NCI-H1436 treated with DMSO at 0.1 percent for 48 hours (cell line): ENCODE results near the gene ELMOD3.
"Not testable (repeated sequence)": the region's sequence is repeated elsewhere in the genome, so short reads cannot be mapped to it uniquely, and the experiment has no call there.

ENCODE experiments used
- DNase-seq: peaks from one replicate; lab custom pipeline; 2025; lab: John Stamatoyannopoulos, UW

Gene ELMOD3

DNA sequence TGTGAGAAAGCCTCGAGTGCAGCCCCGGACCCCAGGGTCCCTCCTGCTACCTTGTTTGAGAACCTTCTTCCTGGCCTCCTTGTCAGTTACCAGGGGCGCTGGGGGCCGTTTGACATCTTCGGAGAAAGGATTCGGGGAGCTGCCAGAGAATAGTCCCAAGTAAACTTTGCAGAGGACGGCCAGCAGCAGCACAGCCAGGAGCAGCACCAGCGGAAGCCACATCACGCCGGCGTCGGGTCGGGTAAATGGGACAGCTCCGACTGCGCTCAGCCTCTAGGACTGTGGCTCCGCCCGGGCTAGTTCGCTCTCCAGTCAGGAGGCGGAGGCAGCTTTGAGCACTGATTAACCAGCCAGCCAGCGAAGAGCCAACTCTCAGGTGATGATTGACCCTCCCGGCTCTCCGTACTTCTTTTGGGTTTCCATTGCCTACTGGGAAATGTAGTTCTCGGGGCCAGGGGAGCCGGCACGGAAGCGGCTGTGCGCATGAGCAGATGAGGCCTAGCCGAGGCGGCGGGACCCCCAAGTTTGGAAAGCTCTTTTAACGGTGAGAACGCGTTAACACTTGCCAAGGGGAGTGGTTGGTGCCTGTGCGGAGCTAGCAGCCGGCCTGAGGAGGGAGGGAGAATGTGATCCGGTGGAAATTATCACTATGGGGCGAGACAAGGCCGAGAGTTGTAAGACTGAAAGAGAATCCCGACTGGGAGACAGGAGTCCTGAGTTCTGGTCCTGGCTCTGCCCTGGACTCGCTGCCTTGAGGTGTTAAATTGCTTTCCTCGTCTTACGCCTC lies at the start of gene ELMOD3, which contains the start of gene RETSAT:
Gene ELMOD3 (plus strand): TSS at position 484 of the 787 bp plus-strand sequence. CDS start 2,430 bp downstream, outside the sequence.
Gene RETSAT (minus strand): TSS at position 243 of the 787 bp plus-strand sequence. CDS start 21 bp downstream, at position 222.
- peak; percentile 91 for DNase-seq

DNA sequence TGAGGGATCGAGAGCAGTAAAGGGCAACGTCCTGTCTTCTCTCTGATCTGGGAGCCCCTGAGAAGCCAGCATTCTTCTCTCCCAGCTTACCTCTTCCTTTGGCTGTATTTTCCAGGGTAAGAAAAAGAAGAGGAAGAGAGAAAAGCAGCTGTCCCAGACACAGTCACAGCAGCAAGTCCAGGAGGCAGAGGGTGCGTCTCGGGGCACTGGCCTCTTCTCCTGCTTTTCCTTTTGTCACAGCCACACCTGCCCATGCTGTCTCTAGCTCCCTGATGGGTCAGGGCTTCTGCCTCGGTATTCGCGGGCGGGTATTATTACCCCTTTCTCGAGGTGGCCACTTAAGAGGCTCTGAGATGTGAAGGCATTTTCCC lies 47.1 kb upstream of the ELMOD3 start:
- DNase-seq = no peak

DNA sequence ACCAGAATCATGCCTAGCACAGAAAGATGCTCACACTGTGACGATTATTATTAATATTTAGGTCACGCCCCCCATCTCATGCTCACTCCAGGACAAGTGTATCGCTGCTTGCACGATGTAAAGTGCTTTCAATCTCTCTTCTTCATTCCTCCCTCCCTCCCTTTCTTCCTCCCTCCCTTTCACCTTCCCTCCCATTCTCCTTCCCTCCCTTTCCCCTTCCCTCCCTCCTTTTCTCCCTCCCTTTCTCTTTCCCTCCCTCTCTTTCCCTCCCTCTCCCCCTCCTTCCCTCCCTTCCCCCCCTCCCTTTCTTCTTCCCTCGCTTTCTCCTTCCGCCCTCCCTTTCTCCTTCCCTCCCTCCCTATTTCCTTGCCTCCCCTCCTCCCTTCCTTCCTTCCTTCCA lies 46.4 kb upstream of the ELMOD3 start:
- no peak for DNase-seq

DNA sequence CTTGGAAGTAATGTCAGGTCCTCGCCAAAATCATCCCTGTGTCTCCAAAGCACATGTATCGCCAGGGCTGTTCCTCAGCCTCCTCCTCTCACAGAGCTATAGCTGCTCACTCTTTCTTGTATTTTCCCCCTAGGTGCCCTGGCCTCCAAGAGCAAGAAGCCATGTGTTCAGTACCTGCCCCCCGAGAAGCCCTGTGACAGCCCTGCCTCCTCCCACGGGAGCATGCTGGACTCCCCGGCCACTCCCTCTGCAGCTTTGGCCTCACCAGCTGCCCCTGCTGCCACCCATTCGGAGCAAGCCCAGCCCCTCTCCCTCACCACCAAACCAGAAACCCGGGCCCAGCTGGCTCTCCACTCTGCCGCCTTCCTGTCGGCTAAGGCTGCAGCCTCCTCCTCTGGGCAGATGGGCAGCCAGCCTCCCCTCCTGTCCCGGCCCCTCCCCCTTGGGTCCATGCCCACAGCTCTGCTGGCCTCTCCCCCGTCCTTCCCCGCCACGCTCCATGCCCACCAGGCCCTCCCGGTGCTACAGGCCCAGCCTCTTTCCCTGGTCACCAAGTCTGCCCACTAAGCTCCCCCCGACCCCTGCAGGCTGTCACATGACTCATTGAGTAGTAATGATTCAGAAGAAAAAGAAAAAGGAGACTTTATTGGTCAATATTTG lies 45.5 kb upstream of the ELMOD3 start:
- no peak for DNase-seq

DNA sequence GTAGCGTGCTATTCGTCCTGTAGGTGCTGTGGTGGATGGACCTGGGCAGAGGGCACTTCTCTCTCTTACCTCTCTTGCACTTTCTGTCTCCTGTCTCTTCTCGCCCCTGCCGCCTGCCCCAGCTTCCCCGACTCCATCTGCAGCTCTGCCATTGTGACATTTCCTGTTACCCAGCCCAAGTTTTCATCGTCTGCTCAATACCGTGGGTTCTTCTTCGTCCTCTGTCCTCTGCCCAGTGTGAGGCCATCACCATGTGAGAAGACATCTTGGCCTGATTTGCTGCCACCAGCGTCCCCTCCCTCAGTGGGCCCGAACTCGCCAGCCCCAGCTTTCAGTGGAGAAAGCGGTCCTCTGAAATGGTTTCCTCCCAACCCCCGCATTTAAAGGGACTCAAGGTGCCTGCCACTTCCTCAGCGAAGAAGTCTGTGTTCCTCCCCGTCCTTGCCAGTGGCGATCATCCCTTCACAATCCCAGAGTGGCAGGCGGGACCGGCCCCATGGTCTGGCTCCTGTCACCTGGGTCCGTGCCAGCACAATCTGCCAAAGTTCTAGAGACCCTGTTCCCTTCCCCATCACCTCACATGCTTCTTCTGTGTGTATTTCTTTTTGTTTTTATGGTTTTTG lies 44.8 kb upstream of the ELMOD3 start:
- DNase-seq = no peak

DNA sequence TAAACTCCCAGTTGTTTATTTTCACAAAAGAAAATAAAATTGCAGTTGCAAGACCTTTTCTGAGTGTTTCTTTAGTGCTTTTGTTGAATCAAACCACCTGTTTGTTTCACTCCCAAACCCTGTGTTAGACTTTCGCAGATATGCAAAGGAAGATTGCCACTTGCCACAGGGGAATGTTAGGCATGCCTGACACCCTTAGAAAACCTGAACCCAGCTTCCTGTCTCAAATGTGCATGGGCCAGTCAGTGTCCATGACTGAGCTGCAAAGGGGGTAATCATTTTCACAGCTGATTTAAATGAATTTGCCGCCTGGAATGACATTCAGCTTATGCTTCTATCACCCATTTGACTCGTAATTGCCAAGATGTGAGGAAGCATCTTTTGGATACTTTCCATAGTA lies 44.2 kb upstream of the ELMOD3 start:
- DNase-seq = no peak

DNA sequence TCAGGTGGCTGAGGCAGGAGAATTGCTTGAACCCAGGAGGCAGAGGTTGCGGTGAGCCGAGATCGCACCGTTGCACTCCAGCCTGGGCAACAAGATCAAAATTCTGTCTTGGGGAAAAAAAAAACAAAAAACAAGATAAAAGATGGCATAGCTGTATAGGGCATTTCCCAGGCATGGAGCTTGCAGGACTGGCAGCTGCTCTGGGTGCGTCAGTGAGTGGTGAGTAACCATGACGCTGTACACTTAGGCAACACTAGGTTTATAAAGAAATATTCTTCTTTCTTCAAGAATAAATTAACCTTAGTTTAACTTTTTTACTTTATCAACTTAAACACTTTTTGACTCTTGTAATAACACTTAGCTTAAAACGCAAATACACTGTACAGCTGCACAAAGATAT lies 42.2 kb upstream of the ELMOD3 start:
- no peak for DNase-seq

DNA sequence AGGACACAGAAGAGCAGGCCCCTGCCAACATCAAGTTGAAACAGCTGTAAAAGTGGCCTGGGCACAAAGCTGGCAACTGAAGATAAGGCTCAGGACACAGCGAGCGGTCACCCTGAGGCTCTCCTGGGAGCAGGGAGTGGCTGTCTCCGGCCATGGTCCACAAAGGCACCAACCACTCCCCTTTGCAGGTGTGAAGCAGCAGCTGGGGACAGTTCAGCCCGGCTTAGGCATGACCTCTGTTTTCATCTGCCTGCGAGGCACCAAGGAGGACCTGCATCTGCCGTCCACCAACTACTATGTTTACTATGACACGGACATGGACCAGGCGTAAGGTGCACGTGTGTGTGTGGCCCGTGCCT lies 39.7 kb upstream of the ELMOD3 start:
- DNase-seq = no peak

DNA sequence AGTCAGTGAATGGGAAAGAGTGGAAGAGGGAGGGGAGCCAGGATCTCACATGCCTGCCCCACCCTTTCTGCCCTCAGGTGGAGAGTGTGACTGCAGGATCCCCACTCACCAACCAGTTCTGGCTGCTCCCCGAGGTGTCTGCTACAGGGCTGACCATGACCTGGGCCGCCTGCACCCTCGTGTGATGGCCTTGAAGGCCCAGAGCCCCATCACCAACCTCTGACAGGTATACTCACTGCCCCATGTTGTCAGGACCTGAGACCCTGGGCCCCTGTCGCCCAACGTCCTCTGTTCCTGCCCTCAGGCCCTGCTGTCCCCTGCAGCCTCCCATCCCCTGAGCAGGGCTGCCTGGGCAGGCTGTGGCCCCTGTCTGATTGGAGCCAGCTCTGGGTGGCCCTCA lies 38.6 kb upstream of the ELMOD3 start:
- DNase-seq = not testable (repeated sequence)

DNA sequence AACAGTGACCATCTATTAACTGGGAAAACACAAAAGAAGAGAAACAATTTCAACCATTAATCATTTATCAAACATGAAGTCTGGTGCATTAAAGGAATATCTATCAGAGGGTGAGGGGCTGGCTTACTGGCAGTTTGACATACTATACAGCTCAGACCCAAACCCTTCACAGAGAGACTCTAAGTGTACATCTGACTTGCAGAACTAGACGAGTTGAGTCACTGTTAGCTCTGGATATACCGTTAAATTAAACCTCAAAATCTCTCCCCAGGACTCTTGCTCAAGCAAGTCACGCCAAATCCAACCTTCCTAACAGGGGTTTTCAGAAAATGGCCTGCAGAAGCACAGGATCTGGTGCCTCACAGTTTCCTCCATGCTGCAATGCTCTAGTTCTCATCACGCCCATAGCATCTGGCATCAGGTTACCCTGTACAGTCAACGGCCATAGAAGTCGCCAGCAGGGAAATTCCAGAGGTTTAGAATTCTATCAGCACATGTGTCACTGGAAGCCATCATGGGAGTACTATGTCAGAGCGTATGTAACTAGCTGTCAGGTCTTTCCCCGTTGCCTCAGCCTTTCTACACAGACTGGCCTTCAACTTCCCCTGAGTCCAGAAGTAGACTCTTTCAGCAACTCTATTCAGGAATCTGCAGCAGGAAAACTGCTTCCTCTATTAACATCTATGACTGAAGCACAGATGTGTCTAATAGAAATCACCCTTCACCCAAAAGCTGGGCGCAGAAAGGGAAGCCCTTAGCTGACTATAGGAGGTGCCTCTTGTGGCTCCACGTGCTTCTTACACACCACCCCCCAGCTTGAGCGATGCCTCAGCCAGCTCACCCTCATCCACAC lies 36.1 kb upstream of the ELMOD3 start:
- DNase-seq = no peak

DNA sequence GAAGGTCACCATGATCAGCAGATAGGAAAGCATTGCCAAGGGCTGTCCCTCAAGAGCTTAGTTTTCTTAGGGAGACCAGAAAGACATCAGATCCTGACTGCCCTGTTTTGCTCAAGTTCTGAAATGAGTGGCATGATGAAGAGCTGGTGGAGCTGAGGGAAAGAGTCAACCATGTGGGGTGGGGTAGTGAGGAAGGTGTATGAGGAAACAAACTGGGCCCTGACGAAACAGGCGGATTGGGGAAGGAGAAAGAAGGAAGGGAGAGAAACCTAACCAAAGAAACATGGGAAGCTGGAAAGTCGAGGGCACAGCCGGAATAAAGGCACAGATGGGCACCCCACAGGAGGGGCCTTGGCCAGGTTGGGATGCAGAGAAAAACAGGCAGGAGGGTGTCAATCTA lies 34.8 kb upstream of the ELMOD3 start:
- no peak for DNase-seq

DNA sequence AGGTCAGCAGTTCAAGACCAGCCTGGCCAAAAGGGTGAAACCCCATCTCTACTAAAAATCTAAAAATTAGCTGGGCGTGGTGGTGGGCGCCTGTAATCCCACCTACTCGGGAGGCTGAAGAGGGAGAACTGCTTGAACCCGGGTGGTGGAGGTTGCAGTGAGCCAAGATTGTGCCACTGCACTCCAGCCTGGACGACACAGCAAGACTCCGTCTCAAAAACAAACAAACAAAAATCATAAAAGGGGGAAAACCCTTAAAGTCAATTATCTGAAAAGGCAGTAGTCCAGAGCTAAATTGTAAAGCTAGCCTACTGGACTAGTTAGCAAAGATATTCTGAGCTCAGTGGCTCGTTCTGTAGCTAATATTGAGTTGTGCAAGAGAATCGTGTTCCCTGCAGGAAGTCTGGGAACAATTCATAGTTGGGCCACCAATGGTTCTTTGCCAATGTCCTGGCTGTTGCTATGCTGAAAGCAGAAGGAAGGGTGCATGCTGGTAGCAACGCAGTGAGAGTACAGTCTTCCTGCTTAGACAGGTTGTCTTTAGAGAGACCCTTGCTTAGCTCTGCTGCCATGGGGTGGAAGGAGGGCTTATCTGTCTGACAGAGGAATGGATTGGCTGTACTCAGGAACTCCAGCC lies 31.1 kb upstream of the ELMOD3 start:
- DNase-seq = no peak

DNA sequence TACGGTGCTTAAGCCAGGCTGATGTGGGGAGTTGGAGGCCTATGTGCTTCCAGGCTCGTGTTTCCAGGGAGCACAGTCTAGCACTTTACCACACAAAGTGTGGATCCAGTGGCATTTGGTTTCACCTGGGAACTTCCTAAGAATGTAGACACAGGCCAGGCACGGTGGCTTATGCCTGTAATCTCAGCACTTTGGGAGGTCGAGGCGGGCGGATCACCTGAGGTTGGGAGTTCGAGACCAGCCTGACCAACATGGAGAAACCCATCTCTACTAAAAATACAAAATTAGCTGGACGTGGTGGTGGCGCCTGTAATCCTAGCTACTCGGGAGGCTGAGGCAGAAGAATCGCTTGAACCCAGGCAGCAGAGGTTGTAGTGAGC lies 30.6 kb upstream of the ELMOD3 start:
- not testable (repeated sequence) for DNase-seq

DNA sequence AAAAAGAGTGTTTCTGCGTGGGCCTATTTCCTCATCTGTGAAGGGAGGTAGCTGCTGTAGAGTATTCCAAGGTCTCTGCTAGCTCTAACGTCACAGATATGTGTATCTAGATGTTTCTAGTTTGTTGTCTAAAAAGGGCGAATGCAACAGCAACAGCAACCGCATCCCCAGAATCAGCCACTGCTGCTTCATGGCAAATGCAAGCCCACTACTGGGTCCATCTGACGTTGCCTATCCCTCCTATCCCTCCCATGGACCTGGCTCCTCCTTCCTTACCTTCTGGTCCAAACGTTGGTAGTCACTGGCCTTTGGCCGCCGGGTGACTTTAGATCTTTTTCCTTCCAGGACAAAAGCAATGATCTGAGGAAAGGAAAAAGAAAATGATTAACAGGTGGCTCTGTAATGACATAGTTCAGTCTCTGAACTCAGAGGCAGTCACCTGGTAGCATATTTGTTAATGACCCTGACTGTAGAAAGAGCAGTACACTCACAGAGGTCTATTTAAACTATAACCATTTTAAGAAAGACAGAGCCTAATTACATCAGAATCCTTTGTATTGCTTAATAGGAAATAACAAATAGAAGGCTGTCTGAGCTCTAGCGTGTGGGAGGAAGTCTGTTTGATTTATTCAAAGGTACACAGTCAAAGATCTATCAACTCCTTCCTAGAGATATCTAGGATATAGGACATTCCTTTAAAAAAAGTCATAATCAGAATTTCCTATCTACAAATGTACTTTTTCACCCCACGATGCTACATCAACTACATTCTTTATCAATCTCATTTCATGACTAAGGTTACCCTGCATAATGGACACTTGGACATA lies 29.7 kb upstream of the ELMOD3 start:
- DNase-seq = no peak

DNA sequence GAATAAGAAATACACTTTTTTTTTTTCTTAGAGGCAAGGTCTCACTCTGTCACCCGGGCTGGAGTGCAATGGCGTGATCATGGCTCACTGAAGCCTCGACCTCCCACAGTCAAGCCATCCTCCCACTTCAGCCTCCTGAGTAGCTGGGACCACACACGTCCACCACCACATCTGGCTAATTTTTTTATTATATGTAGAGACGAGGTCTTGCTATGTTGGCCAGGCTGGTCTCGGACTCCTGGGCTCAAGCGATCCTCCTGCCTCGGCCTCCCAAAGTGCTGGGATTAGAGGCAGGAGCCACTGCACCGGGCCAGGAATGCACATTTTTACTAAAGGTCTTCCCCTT lies 29.1 kb upstream of the ELMOD3 start:
- no peak for DNase-seq

DNA sequence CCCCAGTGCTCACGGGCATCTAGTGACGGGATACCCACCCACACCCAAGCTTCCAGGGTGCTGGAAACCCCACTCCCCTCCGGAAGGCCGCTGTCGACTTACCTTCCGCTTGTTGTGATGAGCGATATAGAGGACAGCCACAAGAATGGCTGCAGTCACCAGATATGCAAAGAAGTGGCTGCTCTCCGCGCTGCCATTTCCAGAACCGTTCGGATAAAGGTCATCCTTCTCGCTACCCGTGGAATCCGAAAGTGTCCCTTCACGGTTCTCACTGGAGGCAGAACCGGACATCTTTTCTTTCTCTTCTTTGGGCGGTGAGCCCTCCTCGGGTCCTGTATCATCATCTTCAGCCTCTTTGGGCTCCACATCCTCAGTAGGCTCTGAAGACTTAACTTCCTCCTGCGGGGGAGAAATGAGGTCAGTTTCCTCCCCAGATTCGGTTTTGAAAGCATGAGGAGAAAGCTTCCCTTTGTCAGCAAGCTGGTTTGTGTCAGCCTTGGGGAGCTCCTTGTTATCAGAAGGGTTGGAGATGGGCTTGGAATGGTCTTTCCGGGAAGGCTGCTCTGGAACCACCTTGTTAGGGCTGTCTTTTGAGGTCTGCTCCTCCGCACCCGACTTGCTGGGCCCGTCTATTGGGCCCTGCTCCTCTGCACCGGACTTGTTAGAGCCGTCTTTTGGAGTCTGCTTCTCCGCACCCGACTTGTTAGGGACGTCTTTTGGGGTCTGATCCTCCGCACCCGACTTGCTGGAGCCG lies 28.0 kb upstream of the ELMOD3 start:
- no peak for DNase-seq

DNA sequence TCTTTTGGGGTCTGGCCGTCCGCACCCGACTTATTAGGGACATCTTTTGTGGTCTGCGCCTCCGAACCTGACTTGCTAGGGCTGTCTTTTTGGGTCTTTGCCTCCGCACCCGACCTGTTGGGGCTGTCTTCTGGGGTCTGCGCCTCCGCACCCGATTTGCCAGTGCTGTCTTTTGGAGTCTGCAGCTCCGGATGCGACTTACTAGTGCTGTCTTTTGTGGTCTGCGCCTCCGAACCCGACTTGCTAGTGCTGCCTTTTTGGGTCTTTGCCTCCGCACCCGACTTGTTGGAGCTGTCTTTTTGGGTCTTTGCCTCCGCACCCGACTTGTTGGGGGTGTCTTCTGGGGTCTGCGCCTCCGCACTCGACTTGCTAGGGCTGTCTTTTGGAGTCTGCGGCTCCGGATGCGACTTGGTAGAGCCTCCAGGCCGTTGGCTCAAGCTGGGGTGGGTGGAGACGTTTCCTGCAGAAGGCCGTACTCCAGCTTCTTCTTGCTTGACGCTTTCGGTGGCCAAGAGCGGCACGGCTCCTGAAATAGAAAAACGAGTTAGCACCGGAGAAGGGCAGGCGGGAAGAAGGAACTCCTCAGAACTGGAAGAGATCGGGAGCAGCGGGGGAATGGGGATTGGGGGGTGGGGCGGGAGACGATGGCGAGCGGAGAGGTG lies 27.3 kb upstream of the ELMOD3 start:
- no peak for DNase-seq

DNA sequence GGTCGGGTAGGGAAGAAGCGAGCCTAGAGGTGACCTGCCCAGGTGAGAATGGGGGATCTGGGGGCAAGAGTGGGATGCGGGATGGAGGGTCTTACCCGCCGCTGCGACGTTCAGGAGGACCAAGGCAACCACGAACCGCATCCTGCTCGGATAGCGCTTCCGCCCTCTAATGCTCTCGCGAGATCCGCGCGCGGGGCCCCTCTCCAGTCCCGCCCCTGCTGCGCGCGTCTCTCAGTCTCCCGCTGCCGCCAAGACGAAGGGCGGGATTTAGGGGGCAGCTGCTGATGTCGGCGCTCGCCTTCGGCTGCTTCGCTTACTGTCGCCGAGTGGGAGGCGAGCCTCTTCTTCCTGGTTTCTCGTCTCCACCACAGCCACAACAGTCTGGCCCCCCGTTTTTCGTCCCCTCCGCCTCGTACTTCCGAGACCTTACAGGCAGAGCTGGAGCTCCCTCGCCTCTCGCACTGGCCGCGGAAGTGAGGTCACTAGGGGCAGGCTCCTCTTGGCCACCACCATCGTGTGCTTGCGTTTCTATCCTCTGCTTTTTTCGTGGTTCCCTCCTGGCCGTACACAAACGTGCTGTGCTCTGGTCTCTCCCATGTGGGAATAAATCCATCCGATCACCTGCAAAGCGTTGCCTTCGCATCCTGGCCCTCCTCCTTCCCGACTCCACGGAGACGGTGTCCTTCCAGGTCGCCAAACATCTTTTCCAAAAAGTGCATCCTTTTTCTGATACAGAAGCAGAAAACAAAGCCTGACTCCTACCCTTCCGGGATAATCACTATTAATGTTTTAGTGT lies 26.5 kb upstream of the ELMOD3 start, which contains the start of gene TGOLN2:
Gene TGOLN2 (minus strand): TSS at position 168 of the 796 bp plus-strand sequence. CDS start 27 bp downstream, at position 141.
- DNase-seq = peak; percentile 59

DNA sequence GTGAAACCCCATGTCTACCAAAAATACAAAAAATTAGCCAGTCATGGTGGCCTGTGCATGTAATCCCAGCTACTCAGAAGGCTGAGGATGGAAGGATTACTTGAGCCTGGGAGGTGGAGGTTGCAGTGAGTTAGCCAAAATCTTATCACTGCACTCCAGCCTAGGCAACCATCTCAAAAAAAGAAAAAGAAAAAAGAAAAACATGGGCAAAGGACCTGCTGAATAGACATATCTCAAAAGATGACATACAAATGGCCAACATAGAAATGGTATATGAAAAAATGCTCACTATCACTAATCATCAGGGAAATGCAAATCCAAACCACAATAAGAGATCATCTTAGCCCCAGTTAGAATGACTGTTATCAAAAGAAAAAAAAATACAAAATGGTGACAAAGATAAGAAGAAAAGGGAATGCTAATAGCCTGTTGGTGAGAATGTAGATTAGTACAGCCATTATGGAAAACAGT lies 25.4 kb upstream of the ELMOD3 start:
- DNase-seq = no peak
